OCI-LY1 (cell line): ENCODE results near the gene RTBDN.

Experiments
- H2AFZ ChIP-seq: fragments of 200-600 bp; sonication (generic), shearing (Covaris generic); 2 replicates; pipeline ENCODE4 v1.6.0; 2014; ENCODE audit warnings: antibody characterized with exemption, mild to moderate bottlenecking, low read length
- H3F3A ChIP-seq: fragments of 200-600 bp; sonication (generic), shearing (Covaris generic); 2 replicates; pipeline ENCODE4 v1.6.0; 2014; ENCODE audit warnings: mild to moderate bottlenecking, antibody characterized with exemption, low read length, moderate library complexity; ENCODE audit not compliant: insufficient read depth
- H3K27ac ChIP-seq: fragments of 200-600 bp; sonication (generic); 2 replicates; pipeline ENCODE4 v1.5.1; 2014; ENCODE audit warnings: low read length, mixed run types, mild to moderate bottlenecking, low read depth; ENCODE audit not compliant: poor library complexity, severe bottlenecking
- H3K27me3 ChIP-seq: fragments of 200-600 bp; sonication (generic); 2 replicates; pipeline ENCODE4 v1.6.0; 2014; ENCODE audit warnings: antibody characterized with exemption, mild to moderate bottlenecking, low read length, moderate library complexity; ENCODE audit not compliant: insufficient read depth
- H3K36me3 ChIP-seq: fragments of 200-600 bp; sonication (generic); 2 replicates; pipeline ENCODE4 v1.6.1; 2014; ENCODE audit warnings: mild to moderate bottlenecking, antibody characterized with exemption, low read length, moderate library complexity, mixed read lengths; ENCODE audit not compliant: insufficient read depth
- H3K4me1 ChIP-seq: fragments of 200-600 bp; sonication (generic); 2 replicates; pipeline ENCODE4 v1.5.1; 2014; ENCODE audit warnings: mild to moderate bottlenecking, low read length, moderate library complexity; ENCODE audit not compliant: insufficient read depth, severe bottlenecking
- H3K4me2 ChIP-seq: fragments of 200-600 bp; sonication (generic), shearing (Covaris generic); 2 replicates; pipeline ENCODE4 v1.6.1; 2014; ENCODE audit warnings: low read length
- H3K4me3 ChIP-seq: fragments of 200-600 bp; sonication (generic); 2 replicates; pipeline ENCODE4 v1.5.1; 2014; ENCODE audit warnings: low read length, low read depth, mild to moderate bottlenecking, mixed read lengths; ENCODE audit not compliant: poor library complexity, severe bottlenecking
- H3K79me2 ChIP-seq: fragments of 200-600 bp; shearing (Covaris generic); 2 replicates; pipeline ENCODE4 v1.6.1; 2016; ENCODE audit warnings: mixed run types, low read length, mixed read lengths; ENCODE audit not compliant: insufficient read depth
- H3K9ac ChIP-seq: fragments of 200-600 bp; sonication (generic), shearing (Covaris generic); 2 replicates; pipeline ENCODE4 v1.6.1; 2014; ENCODE audit warnings: mild to moderate bottlenecking, low read length, mixed read lengths
- H3K9me2 ChIP-seq: fragments of 200-600 bp; sonication (generic), shearing (Covaris generic); 2 replicates; pipeline ENCODE4 v1.6.1; 2014; ENCODE audit warnings: low read depth, mild to moderate bottlenecking, low read length, mixed read lengths
- H3K9me3 ChIP-seq: fragments of 200-600 bp; shearing (Covaris generic); 2 replicates; pipeline ENCODE4 v1.6.1; 2014; ENCODE audit warnings: low read length, mixed read lengths
- H4K20me1 ChIP-seq: fragments of 200-600 bp; sonication (generic), shearing (Covaris generic); 2 replicates; pipeline ENCODE4 v1.6.0; 2016; ENCODE audit warnings: mild to moderate bottlenecking, low read length; ENCODE audit not compliant: insufficient read depth
- CTCF ChIP-seq: fragments of 200-600 bp; sonication (generic), shearing (Covaris generic); IDR thresholded peaks from 2 replicates; pipeline ENCODE4 v1.5.1; 2017; ENCODE audit warnings: mild to moderate bottlenecking, antibody characterized with exemption, low read length, moderate library complexity, mixed read lengths
- EZH2 ChIP-seq: fragments of 200-600 bp; sonication (generic), shearing (Covaris generic); IDR thresholded peaks from 2 replicates; pipeline ENCODE4 v1.8.0; 2017; ENCODE audit warnings: borderline replicate concordance, mixed run types, mild to moderate bottlenecking, antibody characterized with exemption, low read length, moderate library complexity, mixed read lengths

RTBDN gene

DNA sequence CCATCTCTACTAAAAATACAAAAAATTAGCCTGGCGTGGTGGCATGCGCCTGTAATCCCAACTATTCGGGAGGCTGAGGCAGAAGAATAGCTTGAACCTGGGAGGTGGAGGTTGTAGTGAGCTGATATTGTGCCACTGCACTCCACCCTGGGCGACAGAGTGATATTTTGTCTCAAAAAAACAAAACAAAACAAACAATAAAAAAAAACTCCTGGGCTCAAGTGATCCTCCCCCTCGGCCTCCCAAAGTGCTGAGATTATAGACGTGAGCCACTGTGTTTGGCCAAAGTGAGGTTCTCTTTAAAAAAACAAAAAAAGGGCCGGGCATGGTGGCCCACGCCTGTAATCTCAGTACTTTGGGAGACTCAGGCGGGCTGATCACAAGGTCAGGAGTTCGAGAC lies 46.9 kb downstream of the RTBDN start:
- Histone ChIP-seq H4K20me1 (no peaks in the 10 kb centered on the region), H3K4me3 (no peak overlapping the region), H3F3A (no peaks in the 10 kb centered on the region), H3K36me3 (no peaks in the 10 kb centered on the region), H3K4me2 (no peak overlapping the region), H3K4me1 (peaks cover 71% of the 10 kb centered on the region), H3K9me3 (no peaks in the 10 kb centered on the region), H3K79me2 (no peaks in the 10 kb centered on the region), H3K27ac (peak overlapping the region; percentile 74), H3K9ac (no peak overlapping the region), H2AFZ (no peak overlapping the region), H3K9me2 (no peaks in the 10 kb centered on the region), H3K27me3 (no peaks in the 10 kb centered on the region)
- no peak for TF ChIP-seq CTCF
- no peak for TF ChIP-seq EZH2

DNA sequence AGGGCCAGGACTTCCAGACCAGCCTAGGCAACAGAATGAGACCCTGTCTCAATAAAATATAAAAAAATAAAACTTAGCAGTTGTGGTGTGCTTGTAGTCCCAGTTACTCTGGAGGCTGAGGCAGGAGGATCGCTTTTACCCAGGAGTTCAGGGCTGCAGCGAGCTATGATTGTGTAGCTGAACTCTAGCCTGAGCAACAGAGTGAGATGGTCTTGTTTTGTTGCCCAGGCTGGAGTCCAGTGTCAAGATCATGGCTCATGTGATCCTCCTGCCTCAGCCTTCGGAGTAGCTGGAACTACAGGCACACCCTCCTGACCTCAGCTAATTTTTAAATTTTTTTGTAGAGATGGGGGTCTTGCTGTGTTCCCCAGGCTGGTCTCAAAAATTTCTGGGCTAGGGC lies 47.4 kb downstream of the RTBDN start:
- H3K9me2 ChIP-seq, result no peaks in the 10 kb centered on the region
- H3F3A ChIP-seq, result no peaks in the 10 kb centered on the region
- H3K9me3 ChIP-seq, result no peaks in the 10 kb centered on the region
- no peaks in the 10 kb centered on the region for H3K36me3 ChIP-seq
- H3K9ac ChIP-seq, result no peak overlapping the region
- no peak overlapping the region for H3K4me2 ChIP-seq
- H3K4me3 ChIP-seq, result no peak overlapping the region
- no peak overlapping the region for H2AFZ ChIP-seq
- no peaks in the 10 kb centered on the region for H4K20me1 ChIP-seq
- peaks cover 76% of the 10 kb centered on the region for H3K4me1 ChIP-seq
- peak overlapping the region; percentile 74 for H3K27ac ChIP-seq
- no peaks in the 10 kb centered on the region for H3K79me2 ChIP-seq
- TF ChIP-seq CTCF (no peak), EZH2 (no peak)
- H3K27me3 ChIP-seq, result no peaks in the 10 kb centered on the region

- no peak overlapping the region for H2AFZ ChIP-seq
- no peaks in the 10 kb centered on the region for H3K9me2 ChIP-seq
- TF ChIP-seq CTCF, result no peak
- TF ChIP-seq EZH2, result no peak
- H3K79me2 ChIP-seq, result no peaks in the 10 kb centered on the region
- no peaks in the 10 kb centered on the region for H3F3A ChIP-seq
- H3K9me3 ChIP-seq, result no peaks in the 10 kb centered on the region
- no peak overlapping the region; the same call in 1 of the 2 replicates for H3K4me2 ChIP-seq
- H4K20me1 ChIP-seq, result no peaks in the 10 kb centered on the region
- no peaks in the 10 kb centered on the region for H3K36me3 ChIP-seq
- no peak overlapping the region for H3K4me3 ChIP-seq
- H3K9ac ChIP-seq, result no peak overlapping the region; the same call in 1 of the 2 replicates
- no peaks in the 10 kb centered on the region for H3K27me3 ChIP-seq
- peaks cover 80% of the 10 kb centered on the region for H3K4me1 ChIP-seq
- H3K27ac ChIP-seq, result peak overlapping the region; percentile 74
Measured at GRCh38 chr19:12786141-12786870, 48.1 kb downstream of the RTBDN start.
